Fibroblast of mammary gland (primary cell): ENCODE data around the gene CNDP1.

Source experiments
- DNase-seq: peaks from one replicate; pipeline ENCODE4 v3.0.0-alpha.2; 2010; ENCODE audit warnings: low read depth
- H3K4me3 ChIP-seq: 2 replicates; pipeline ENCODE4 v1.5.1; 2011; ENCODE audit warnings: low read depth, mild to moderate bottlenecking, low read length, moderate library complexity; ENCODE audit not compliant: control insufficient read depth
- CTCF ChIP-seq: conservative IDR thresholded peaks from 2 replicates; pipeline ENCODE4 v1.5.1; 2011; ENCODE audit warnings: low read depth, low read length, inconsistent platforms; ENCODE audit not compliant: control insufficient read depth, insufficient read depth

Gene CNDP1

DNA sequence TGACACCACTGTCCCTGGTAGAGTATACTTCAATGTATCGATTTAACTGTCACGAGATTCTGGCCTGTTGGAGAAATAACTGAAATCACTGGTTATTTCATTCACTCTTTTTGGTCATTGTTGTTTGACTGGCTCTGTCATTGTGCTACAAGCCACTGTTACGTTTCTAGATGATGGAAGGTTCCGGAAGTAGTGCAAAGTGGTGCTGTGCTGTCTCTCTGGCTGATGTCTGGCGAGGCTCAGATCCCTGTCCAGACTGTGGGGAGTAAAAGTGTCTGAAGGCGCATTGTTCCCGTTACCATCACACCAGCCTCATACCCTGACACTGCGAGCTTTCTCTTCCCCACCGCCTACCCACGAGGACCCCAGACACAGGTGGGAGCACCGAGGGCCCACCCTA, 11.7 kb downstream of the CNDP1 start:
- no peak for TF ChIP-seq CTCF
- no peak overlapping the region for H3K4me3 ChIP-seq
- DNase-seq, result no peak

DNA sequence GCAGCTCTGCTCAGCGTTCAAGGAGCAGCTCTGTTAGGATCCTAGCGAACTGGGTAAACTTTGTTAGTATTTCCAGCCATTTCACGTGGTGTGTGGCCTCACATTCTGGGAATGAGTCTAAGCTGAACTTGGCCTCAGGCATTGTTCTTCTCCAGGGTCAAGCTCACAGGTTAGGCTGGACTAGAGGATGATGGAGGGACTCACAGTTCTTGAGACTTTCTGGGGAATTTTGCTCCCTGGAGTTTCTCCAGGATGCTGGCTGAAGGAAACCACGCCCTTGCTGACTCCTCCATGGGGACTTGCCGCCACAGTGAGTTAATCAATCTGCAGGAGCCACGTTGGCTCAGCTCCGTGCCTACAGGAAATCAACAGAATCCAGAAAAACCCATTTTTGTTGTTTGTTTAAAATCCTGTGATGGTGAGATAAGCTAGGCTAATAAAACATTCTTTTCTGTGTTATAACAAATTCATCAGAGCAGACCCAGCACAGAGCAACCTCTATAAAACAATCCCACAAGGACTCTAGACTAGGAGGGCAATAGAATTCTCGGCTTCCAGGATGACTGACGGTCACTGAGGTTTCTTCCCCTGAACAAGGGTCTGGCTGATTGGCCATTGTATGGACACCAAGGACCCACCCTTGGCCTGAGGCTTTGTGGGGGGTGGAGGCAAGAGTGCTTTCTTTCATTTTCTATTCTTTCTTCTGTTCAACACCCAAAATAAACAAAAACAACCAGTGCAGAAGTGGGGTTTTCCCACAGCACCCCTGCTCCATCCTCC, 12.6 kb downstream of the CNDP1 start:
- no peak for TF ChIP-seq CTCF
- peak; percentile 69 for DNase-seq
- no peak overlapping the region for H3K4me3 ChIP-seq

DNA sequence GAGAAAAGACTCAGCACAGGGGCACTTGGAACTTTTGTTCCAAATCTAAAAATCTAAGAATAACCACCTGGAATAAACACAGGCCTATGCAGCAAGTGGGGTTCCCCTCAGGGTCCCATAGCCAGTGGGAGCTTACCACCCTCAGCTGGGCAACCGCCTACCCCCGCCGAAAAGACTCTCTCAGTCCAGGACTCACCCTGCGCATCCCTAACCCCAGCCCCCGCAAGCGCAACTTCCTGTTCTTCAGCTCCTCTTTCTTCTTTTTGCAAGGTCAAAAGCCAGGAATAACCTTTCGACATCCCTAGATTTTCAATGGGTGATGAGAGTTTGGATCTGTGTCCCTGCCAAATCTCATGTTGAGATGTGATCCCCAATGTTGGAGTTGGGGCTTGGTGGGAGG, 13.6 kb downstream of the CNDP1 start:
- H3K4me3 ChIP-seq, result no peak overlapping the region
- no peak for TF ChIP-seq CTCF
- no peak for DNase-seq

DNA sequence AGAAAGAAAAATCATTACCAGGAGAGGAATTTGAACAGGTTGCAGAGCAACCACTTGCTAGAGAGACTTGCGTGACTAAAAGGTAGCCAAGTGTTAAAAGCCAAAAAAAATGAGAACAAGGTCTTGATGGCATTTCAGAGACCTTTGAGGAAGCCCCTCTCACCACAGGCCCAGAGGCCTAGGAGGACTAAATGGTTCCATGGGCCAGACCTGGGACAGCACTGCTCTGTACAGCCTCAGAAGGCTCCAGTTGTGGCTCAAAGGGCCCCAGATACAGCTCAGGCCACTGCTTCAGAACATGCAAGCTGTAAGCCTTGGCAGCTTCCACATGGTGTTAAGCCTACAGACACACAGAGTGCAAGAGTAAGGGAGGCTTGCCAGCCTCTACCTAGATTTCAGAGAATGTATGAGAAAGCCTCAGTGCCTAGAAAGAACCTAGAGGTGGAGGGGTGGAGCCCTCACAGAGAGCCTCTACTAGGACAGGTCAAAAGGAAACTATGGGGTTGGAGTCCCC, 15.3 kb downstream of the CNDP1 start:
- DNase-seq, result no peak
- TF ChIP-seq CTCF, result no peak
- H3K4me3 ChIP-seq, result no peak overlapping the region

GRCh38 chr18:74550886-74551285, 16.6 kb downstream of the CNDP1 start:
- no peak overlapping the region for H3K4me3 ChIP-seq
- no peak for TF ChIP-seq CTCF
- DNase-seq, result no peak

DNA sequence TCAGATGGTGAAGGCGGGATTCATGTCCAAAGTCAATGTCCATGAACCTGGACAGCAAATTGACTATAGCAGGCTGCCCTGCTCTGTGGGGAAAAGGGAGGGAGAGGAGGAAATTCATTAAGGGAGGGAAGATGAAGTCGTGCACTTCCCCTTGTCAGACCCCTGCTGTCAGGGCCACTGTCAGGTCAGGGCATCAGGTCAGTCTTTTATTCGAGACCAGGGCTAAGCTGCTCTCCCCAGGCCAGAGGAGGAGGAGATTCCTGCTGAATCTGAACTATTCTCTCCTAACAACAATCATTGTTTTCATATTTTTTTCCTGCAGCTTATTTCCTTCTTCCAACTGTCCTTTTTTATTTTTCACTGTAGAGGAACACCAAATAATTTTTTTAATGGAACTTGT, 17.2 kb downstream of the CNDP1 start:
- no peak overlapping the region for H3K4me3 ChIP-seq
- no peak for TF ChIP-seq CTCF
- DNase-seq, result no peak
